IPS-18a (cell line): ENCODE results near the gene RNF13.

Source experiments
- H3K27ac ChIP-seq: one replicate; pipeline ENCODE4 v1.5.1; 2013; ENCODE audit warnings: low read length
- H3K27me3 ChIP-seq: one replicate; pipeline ENCODE4 v1.6.1; 2013; ENCODE audit warnings: mild to moderate bottlenecking, low read length; ENCODE audit not compliant: control insufficient read depth, insufficient read depth
- H3K36me3 ChIP-seq: one replicate; pipeline ENCODE4 v1.6.1; 2013; ENCODE audit warnings: low read depth, low read length; ENCODE audit not compliant: control insufficient read depth
- H3K4me1 ChIP-seq: one replicate; pipeline ENCODE4 v1.6.1; 2013; ENCODE audit warnings: low read depth, low read length; ENCODE audit not compliant: control insufficient read depth
- H3K4me3 ChIP-seq: one replicate; pipeline ENCODE4 v1.5.1; 2013; ENCODE audit warnings: low read length
- H3K9ac ChIP-seq: one replicate; pipeline ENCODE4 v1.6.1; 2013; ENCODE audit warnings: mild to moderate bottlenecking, low read length, moderate library complexity
- H3K9me3 ChIP-seq: one replicate; pipeline ENCODE4 v1.6.1; 2013; ENCODE audit warnings: low read depth, low read length; ENCODE audit not compliant: control insufficient read depth

RNF13 gene

GRCh38 chr3:149812606-149813366 is at the start of gene RNF13:
RNF13 (plus strand) TSS chr3:149813215; CDS start chr3:149846027, 32,812 bp downstream.
- H3K4me1 ChIP-seq, result peaks cover 14% of the 10 kb centered on the region
- no peaks in the 10 kb centered on the region for H3K36me3 ChIP-seq
- peak within 1 kb of the TSS; percentile 93 for H3K4me3 ChIP-seq
- H3K27me3 ChIP-seq, result no peaks in the 10 kb centered on the region
- H3K9me3 ChIP-seq, result no peaks in the 10 kb centered on the region
- peak within 1 kb of the TSS; percentile 80 for H3K9ac ChIP-seq
- peak within 1 kb of the TSS; percentile 63 for H3K27ac ChIP-seq

- no peaks in the 10 kb centered on the region for H3K9me3 ChIP-seq
- H3K27me3 ChIP-seq, result peaks cover 6% of the 10 kb centered on the region
- no peak overlapping the region for H3K27ac ChIP-seq
- no peak overlapping the region for H3K4me3 ChIP-seq
- no peaks in the 10 kb centered on the region for H3K4me1 ChIP-seq
- H3K36me3 ChIP-seq, result no peaks in the 10 kb centered on the region
- no peak overlapping the region for H3K9ac ChIP-seq
Observed at GRCh38 chr3:149763565-149764195, 49.3 kb upstream of the RNF13 start.

GRCh38 chr3:149764302-149764701 is 48.7 kb upstream of the RNF13 start:
- H3K36me3 ChIP-seq, result no peaks in the 10 kb centered on the region
- H3K9ac ChIP-seq, result no peak overlapping the region
- no peaks in the 10 kb centered on the region for H3K4me1 ChIP-seq
- no peaks in the 10 kb centered on the region for H3K9me3 ChIP-seq
- H3K27ac ChIP-seq, result no peak overlapping the region
- no peak overlapping the region for H3K4me3 ChIP-seq
- peaks cover 6% of the 10 kb centered on the region for H3K27me3 ChIP-seq

- H3K27me3 ChIP-seq, result peaks cover 6% of the 10 kb centered on the region
- no peaks in the 10 kb centered on the region for H3K36me3 ChIP-seq
- H3K4me1 ChIP-seq, result no peaks in the 10 kb centered on the region
- no peaks in the 10 kb centered on the region for H3K9me3 ChIP-seq
- no peak overlapping the region for H3K4me3 ChIP-seq
- H3K27ac ChIP-seq, result no peak overlapping the region
- no peak overlapping the region for H3K9ac ChIP-seq
Observed at GRCh38 chr3:149765762-149766334, 47.2 kb upstream of the RNF13 start.

- Histone ChIP-seq H3K9me3 (no peaks in the 10 kb centered on the region), H3K9ac (no peak overlapping the region), H3K36me3 (no peaks in the 10 kb centered on the region), H3K27ac (no peak overlapping the region), H3K27me3 (no peaks in the 10 kb centered on the region), H3K4me1 (no peaks in the 10 kb centered on the region), H3K4me3 (no peak overlapping the region)
Observed at GRCh38 chr3:149767720-149768119, 45.3 kb upstream of the RNF13 start.

- Histone ChIP-seq H3K9me3 (no peaks in the 10 kb centered on the region), H3K27me3 (no peaks in the 10 kb centered on the region), H3K36me3 (no peaks in the 10 kb centered on the region)
Observed at GRCh38 chr3:149768704-149769103, 44.3 kb upstream of the RNF13 start.

GRCh38 chr3:149770246-149770645 is 42.8 kb upstream of the RNF13 start:
- Histone ChIP-seq H3K27ac (no peak overlapping the region), H3K36me3 (no peaks in the 10 kb centered on the region), H3K9me3 (no peaks in the 10 kb centered on the region), H3K9ac (no peak overlapping the region), H3K27me3 (no peaks in the 10 kb centered on the region), H3K4me3 (no peak overlapping the region), H3K4me1 (no peaks in the 10 kb centered on the region)

More at GRCh38 chr3:149768704-149769103, 44.3 kb upstream of the RNF13 start:
- Histone ChIP-seq H3K9ac (no peak overlapping the region), H3K4me1 (no peaks in the 10 kb centered on the region), H3K4me3 (no peak overlapping the region), H3K27ac (no peak overlapping the region)

- Histone ChIP-seq H3K4me3 (no peak overlapping the region), H3K27ac (no peak overlapping the region), H3K36me3 (no peaks in the 10 kb centered on the region), H3K9ac (no peak overlapping the region), H3K4me1 (no peaks in the 10 kb centered on the region), H3K27me3 (no peaks in the 10 kb centered on the region), H3K9me3 (no peaks in the 10 kb centered on the region)
Observed at GRCh38 chr3:149771652-149772271, 41.3 kb upstream of the RNF13 start.

- no peaks in the 10 kb centered on the region for H3K36me3 ChIP-seq
- no peak overlapping the region for H3K27ac ChIP-seq
- no peak overlapping the region for H3K4me3 ChIP-seq
- no peaks in the 10 kb centered on the region for H3K9me3 ChIP-seq
- no peak overlapping the region for H3K9ac ChIP-seq
- no peaks in the 10 kb centered on the region for H3K27me3 ChIP-seq
- H3K4me1 ChIP-seq, result no peaks in the 10 kb centered on the region
Observed at GRCh38 chr3:149772861-149773260, 40.2 kb upstream of the RNF13 start.

GRCh38 chr3:149776170-149776569 is 36.8 kb upstream of the RNF13 start:
- H3K36me3 ChIP-seq, result no peaks in the 10 kb centered on the region
- H3K27me3 ChIP-seq, result no peaks in the 10 kb centered on the region
- no peak overlapping the region for H3K27ac ChIP-seq
- H3K9me3 ChIP-seq, result no peaks in the 10 kb centered on the region
- H3K9ac ChIP-seq, result no peak overlapping the region
- no peaks in the 10 kb centered on the region for H3K4me1 ChIP-seq
- no peak overlapping the region for H3K4me3 ChIP-seq

GRCh38 chr3:149777414-149778214 is 35.4 kb upstream of the RNF13 start:
- no peak overlapping the region for H3K9ac ChIP-seq
- no peaks in the 10 kb centered on the region for H3K9me3 ChIP-seq
- no peaks in the 10 kb centered on the region for H3K36me3 ChIP-seq
- H3K4me1 ChIP-seq, result no peaks in the 10 kb centered on the region
- H3K27me3 ChIP-seq, result no peaks in the 10 kb centered on the region
- H3K4me3 ChIP-seq, result no peak overlapping the region
- no peak overlapping the region for H3K27ac ChIP-seq
